ENCODE data around the gene INPPL1. TPM values are rescaled to one million over a fixed set of nuclear protein-coding genes. Genes with fewer than 3 reads are reported as not detected.

The INPPL1 gene
- total and polyA plus RNA-seq, 2 of the 13 experiments (the other 11 are each of a cell fraction or from before 2014, with no cell fraction given): 29.1 to 66.9 TPM

- Histone ChIP-seq H2AFZ (ENCODE audit: low read length) (no peak overlapping the region), H3K9me3 (ENCODE audit: low read length) (no peaks in the 10 kb centered on the region), H3K4me2 (ENCODE audit: low read depth, low read length) (no peak overlapping the region), H3K27ac (ENCODE audit: extremely low read length, insufficient read depth, low read length) (no peak overlapping the region), H3K4me3 (replicated peaks in 1 of 3; ENCODE audit: insufficient read depth in 1 of 3, low read depth in 2 of 3, low read length in 3 of 3) (no peak overlapping the region), H4K20me1 (ENCODE audit: insufficient read depth, low read length) (no peaks in the 10 kb centered on the region), H3K79me2 (ENCODE audit: insufficient read depth, low read length) (no peaks in the 10 kb centered on the region), H3K27me3 (ENCODE audit: control insufficient read depth in 1 of 2, insufficient read depth in 2 of 2, low read length in 2 of 2) (peaks cover 1 to 10% of the 10 kb centered on the region in 2 experiments; a peak in 4 of 5 replicates), H3K4me1 (ENCODE audit: insufficient read depth, low read length) (peaks cover 12% of the 10 kb centered on the region), H3K36me3 (replicated peaks in 1 of 2; ENCODE audit: control insufficient read depth in 1 of 2, insufficient read depth in 2 of 2, low read length in 2 of 2) (peaks cover 16 to 48% of the 10 kb centered on the region in 2 experiments; a peak in 4 of 5 replicates), H3K9ac (ENCODE audit: insufficient read depth, low read depth, low read length) (no peak overlapping the region)
- no peak for DNase-seq (ENCODE audit: low spot score)
- intact Hi-C loops (cut with micrococcal nuclease; ENCODE audit: unreplicated experiment): no loop called here
- ATAC-seq: no peak
- ChIA-PET CTCF (ENCODE audit: low intra/inter-chr PET ratio, low total read pairs) (no interaction called here), POLR2A (interaction anchor here (1.2 kb wide), 1 partner anchor 199 kb away, joined by 3 read pairs; the partner anchor contains the start of gene CLPB)
- no TSS peak for BruUV-seq (replicated peaks)
- in situ Hi-C loops (cut with HindIII; ENCODE audit: extremely low pct_ligation_motif_present, low pct_unique_long_range_greater_than_20kb): no loop called here
- WGBS (ENCODE audit: low lambda C conversion rate): 98% methylated on average over 8 of the region's 17 CpGs
- no peak for FAIRE-seq
- TF ChIP-seq ZNF788 (CRISPR knock-in tag; IDR thresholded peaks at IDR 0.05; ENCODE audit: borderline replicate concordance): no peak
- no peak for TF ChIP-seq ZNF672 (CRISPR knock-in tag; IDR thresholded peaks at IDR 0.05)
- TF ChIP-seq ZZZ3 (CRISPR knock-in tag; IDR thresholded peaks at IDR 0.05; ENCODE audit: borderline replicate concordance): no peak
- TF ChIP-seq ZNF556 (CRISPR knock-in tag; IDR thresholded peaks at IDR 0.05; ENCODE audit: borderline replicate concordance): no peak
- TF ChIP-seq MLLT10 (CRISPR knock-in tag; IDR thresholded peaks at IDR 0.05): no peak
- TF ChIP-seq DNMT3B (CRISPR knock-in tag; conservative IDR thresholded peaks at IDR 0.05): no peak
- TF ChIP-seq ZSCAN31 (CRISPR knock-in tag; IDR thresholded peaks at IDR 0.05; ENCODE audit: low read depth): no peak
- no peak for TF ChIP-seq MEF2D (CRISPR knock-in tag; IDR thresholded peaks at IDR 0.05)
- no peak for TF ChIP-seq SUZ12 (IDR thresholded peaks at IDR 0.05; ENCODE audit: low read depth, low read length)
- TF ChIP-seq, protein P1, sequence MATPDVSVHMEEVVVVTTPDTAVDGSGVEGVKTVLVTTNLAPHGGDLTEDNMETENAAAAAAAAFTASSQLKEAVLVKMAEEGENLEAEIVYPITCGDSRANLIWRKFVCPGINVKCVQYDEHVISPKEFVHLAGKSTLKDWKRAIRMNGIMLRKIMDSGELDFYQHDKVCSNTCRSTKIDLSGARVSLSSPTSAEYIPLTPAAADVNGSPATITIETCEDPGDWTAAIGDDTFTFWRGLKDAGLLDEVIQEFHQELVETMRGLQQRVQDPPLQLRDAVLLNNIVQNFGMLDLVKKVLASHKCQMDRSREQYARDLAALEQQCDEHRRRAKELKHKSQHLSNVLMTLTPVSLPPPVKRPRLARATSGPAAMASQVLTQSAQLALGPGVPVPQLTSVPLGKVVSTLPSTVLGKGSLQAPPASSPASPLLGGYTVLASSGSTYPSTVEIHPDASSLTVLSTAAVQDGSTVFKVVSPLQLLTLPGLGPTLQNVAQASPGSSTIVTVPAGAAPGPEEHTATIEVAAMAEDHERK (CRISPR knock-in tag; IDR thresholded peaks at IDR 0.05; ENCODE audit: low read depth): no peak
- no peak for TF ChIP-seq NKX3-1 (CRISPR knock-in tag; IDR thresholded peaks at IDR 0.05)
- no peak for TF ChIP-seq FOXO4 (CRISPR knock-in tag; conservative IDR thresholded peaks at IDR 0.05)
- no peak for TF ChIP-seq ZNF782 (CRISPR knock-in tag; IDR thresholded peaks at IDR 0.05; ENCODE audit: borderline replicate concordance)
- no peak for TF ChIP-seq ZNF737 (CRISPR knock-in tag; IDR thresholded peaks at IDR 0.05; ENCODE audit: borderline replicate concordance)
- no peak for TF ChIP-seq FOXP4 (CRISPR knock-in tag; IDR thresholded peaks at IDR 0.05)
These were observed 10.9 kb downstream of the INPPL1 start for GRCh38 chr11:72235351-72236057.
